Breast epithelium (tissue), 3 donors: ENCODE data around the gene KLHL17.

ENCODE experiments used
- POLR2A ChIP-seq: fragments of 450-650 bp; IDR thresholded peaks from one replicate; pipeline ENCODE4 v1.6.1; 2016; ENCODE audit warnings: antibody characterized with exemption, mild to moderate bottlenecking, moderate library complexity
- TF ChIP-seq, protein P1 (sequence below), 3 donors: fragments of 450-650 bp; IDR thresholded peaks; one replicate each; pipeline ENCODE4 v1.5.1; 2016 to 2017; ENCODE audit warnings: antibody characterized with exemption in 3 of 3, mild to moderate bottlenecking in 3 of 3, moderate library complexity in 3 of 3

DNA sequence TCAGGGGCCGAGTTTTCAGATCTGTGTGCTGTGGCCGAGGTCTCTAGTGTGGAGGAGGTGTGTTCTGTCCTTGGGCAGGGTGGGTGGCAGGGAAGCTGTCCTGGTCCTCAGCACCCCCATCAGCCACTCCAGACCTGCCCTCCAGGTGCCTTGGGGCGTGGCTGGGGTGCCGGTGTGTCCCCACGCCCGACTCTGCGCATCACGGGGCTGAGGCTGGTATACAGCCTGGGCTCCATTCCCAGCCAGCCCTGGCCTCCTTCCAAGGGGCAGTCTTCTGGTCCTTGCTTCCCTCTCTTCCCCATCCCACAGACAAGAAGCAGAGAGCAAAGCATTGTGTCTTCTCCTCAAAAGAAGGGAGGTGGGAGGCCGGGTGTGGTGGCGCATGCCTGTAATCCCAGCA lies 32.6 kb upstream of the KLHL17 start:
- TF ChIP-seq, protein P1, sequence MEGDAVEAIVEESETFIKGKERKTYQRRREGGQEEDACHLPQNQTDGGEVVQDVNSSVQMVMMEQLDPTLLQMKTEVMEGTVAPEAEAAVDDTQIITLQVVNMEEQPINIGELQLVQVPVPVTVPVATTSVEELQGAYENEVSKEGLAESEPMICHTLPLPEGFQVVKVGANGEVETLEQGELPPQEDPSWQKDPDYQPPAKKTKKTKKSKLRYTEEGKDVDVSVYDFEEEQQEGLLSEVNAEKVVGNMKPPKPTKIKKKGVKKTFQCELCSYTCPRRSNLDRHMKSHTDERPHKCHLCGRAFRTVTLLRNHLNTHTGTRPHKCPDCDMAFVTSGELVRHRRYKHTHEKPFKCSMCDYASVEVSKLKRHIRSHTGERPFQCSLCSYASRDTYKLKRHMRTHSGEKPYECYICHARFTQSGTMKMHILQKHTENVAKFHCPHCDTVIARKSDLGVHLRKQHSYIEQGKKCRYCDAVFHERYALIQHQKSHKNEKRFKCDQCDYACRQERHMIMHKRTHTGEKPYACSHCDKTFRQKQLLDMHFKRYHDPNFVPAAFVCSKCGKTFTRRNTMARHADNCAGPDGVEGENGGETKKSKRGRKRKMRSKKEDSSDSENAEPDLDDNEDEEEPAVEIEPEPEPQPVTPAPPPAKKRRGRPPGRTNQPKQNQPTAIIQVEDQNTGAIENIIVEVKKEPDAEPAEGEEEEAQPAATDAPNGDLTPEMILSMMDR (IDR thresholded peaks at IDR 0.05): no peak
- no peak for TF ChIP-seq POLR2A
